Fibroblast of pulmonary artery (primary cell): ENCODE results near the gene PLA2G4D.

ENCODE experiments used
- DNase-seq: peaks from one replicate; pipeline ENCODE4 v3.0.0-alpha.2; 2010; ENCODE audit warnings: low read depth
- H3K4me3 ChIP-seq: replicated peaks from 2 replicates; pipeline ENCODE4 v1.5.1; 2011; ENCODE audit warnings: low read depth, mild to moderate bottlenecking, control low read depth, low read length, moderate library complexity
- CTCF ChIP-seq: IDR thresholded peaks from 2 replicates; pipeline ENCODE4 v1.5.1; 2011; ENCODE audit warnings: mild to moderate bottlenecking, control low read depth, low read length, inconsistent platforms; ENCODE audit errors: missing control alignments

The PLA2G4D gene

GRCh38 chr15:42058791-42059190 is 35.6 kb downstream of the PLA2G4D start:
- TF ChIP-seq CTCF, result no peak
- no peak for DNase-seq

GRCh38 chr15:42057799-42058646 is 36.3 kb downstream of the PLA2G4D start:
- no peak for DNase-seq
- no peak overlapping the region for H3K4me3 ChIP-seq
- no peak for TF ChIP-seq CTCF

More at GRCh38 chr15:42058791-42059190, 35.6 kb downstream of the PLA2G4D start:
- H3K4me3 ChIP-seq, result no peak overlapping the region

- peak overlapping the region; percentile 24 for H3K4me3 ChIP-seq
- DNase-seq, result peak; percentile 80
- TF ChIP-seq CTCF, result peak; percentile 53
Measured at GRCh38 chr15:42056934-42057798, 37.2 kb downstream of the PLA2G4D start.

GRCh38 chr15:42053914-42054313 is 40.4 kb downstream of the PLA2G4D start:
- no peak for DNase-seq
- no peak for TF ChIP-seq CTCF
- no peak overlapping the region for H3K4me3 ChIP-seq

DNA sequence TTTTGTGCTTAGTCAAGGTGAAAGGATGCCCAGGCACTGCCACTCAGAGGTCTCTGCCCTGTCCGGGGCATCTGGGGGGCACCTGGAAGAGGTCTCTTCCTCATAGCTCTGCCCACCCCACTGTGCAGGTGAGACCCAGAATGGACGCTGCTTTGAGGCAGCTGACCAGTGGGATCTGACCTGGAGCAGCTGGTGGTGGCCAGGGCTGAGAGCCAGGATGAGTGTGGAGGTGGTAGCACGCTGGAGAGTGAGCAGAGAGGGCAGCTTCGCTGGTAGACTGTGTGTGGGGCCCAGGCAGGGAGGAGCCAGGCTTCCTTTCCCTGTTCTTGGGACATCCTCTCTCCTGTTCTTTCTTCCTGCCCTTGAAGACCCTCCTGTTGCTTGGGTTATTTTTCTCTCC is 41.4 kb downstream of the PLA2G4D start:
- no peak for TF ChIP-seq CTCF
- DNase-seq, result no peak
- no peak overlapping the region for H3K4me3 ChIP-seq

DNA sequence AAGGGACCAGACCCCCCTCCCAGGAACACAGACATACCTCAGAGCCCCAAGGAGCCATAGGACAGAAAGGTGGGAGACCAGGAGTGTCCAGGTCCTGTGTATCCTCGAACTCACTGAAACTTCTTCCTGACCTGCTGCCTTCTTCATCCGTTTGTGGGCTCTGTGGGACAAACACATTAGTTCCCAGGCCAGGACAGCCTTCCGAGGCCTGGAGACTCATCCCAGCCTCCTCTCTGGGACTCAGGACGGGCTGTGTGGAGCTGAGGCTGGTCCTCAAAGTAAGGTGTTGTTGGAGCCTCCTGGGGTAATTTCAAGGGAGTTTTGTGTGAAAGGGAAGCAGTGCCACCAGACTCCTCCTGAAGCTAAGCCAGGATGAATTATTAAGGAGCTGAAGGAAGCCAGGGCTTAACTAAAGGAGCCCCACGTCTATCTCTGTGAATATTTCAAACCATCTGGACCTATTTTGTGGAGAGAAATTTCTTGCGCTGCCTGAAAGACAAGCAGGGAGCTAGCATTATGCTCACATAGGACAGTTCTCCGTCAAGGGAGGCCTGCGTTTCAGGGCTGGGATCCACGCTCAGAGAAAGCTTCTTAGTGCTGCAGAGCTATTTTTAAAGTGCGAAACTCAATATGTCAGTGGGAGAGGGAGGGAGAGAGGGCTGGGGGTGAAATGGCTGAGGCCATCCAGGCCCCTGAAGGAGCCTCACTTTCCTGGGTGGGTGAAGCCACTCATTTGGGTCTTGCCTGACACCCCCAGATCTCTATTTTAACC is 43.7 kb downstream of the PLA2G4D start:
- no peak for DNase-seq
- no peak overlapping the region for H3K4me3 ChIP-seq
- no peak for TF ChIP-seq CTCF
